Uterus (tissue), 4 donors: ENCODE measurements around the gene SPATS2L. TPM values are rescaled to one million over a fixed set of nuclear protein-coding genes. Genes with fewer than 3 reads are reported as not detected.

ENCODE experiments used
- DNase-seq, 2 donors: peaks; one replicate each; pipeline ENCODE4 v3.0.0-alpha.2; 2019 to 2020
- H3K27ac ChIP-seq, 2 donors: fragments of 200-600 bp; sonication (generic); 1 replicate in 1 of 2; 2 replicates in 1 of 2; pipeline ENCODE4 v1.5.1; 2016 to 2018
- H3K27me3 ChIP-seq, 2 donors: fragments of 200-600 bp; sonication (generic); one replicate each; pipeline ENCODE4 v1.5.1; 2018 to 2019; ENCODE audit warnings: control low read depth in 1 of 2
- H3K36me3 ChIP-seq, 2 donors: fragments of 200-600 bp; sonication (generic); one replicate each; pipeline ENCODE4 v1.5.1; 2019; ENCODE audit warnings: control low read depth in 1 of 2
- H3K4me1 ChIP-seq, 2 donors: fragments of 200-600 bp; sonication (generic); one replicate each; pipeline ENCODE4 v1.5.1; 2018 to 2019; ENCODE audit warnings: control low read depth in 1 of 2
- H3K4me3 ChIP-seq, 2 donors: fragments of 200-600 bp; sonication (generic); 1 replicate in 1 of 2; 2 replicates in 1 of 2; pipeline ENCODE4 v1.5.1; 2018 to 2019; ENCODE audit warnings: mild to moderate bottlenecking in 1 of 2
- H3K9me3 ChIP-seq, 2 donors: fragments of 200-600 bp; sonication (generic); one replicate each; pipeline ENCODE4 v1.5.1; 2019; ENCODE audit warnings: control low read depth in 1 of 2
- CTCF ChIP-seq, 4 experiments: fragments of 200-600 bp in 2 of 4; fragments of 450-650 bp in 2 of 4; sonication (generic) in 2 of 4; IDR thresholded peaks; one replicate each; pipeline ENCODE4 v1.5.1; 2016 to 2019; ENCODE audit warnings: antibody characterized with exemption in 4 of 4, mild to moderate bottlenecking in 2 of 4, moderate library complexity in 1 of 4
- POLR2A ChIP-seq, 2 donors: fragments of 450-650 bp; IDR thresholded peaks; one replicate each; pipeline ENCODE4 v1.6.1; 2016; ENCODE audit warnings: antibody characterized with exemption in 2 of 2, mild to moderate bottlenecking in 1 of 2, moderate library complexity in 1 of 2
- intact Hi-C: fragments of 100-400 bp; cut with DNase I; formaldehyde crosslinking; loops from one replicate; pipeline ENCODE4 v1.15.1; 2023; ENCODE audit warnings: low total_unique reads
- total RNA-seq, 4 donors: library from RNA; depleted of rRNA in 3 of 4; stranded (reverse); fragments of >200 nt in 3 of 4; gene quantifications; one replicate each; pipeline versions ENCODE4 v1.1.0 to v1.2.4, GENCODE V29; 2014 to 2023
- donor health status: DM: yes; HTN: yes; CAD: no.

The SPATS2L gene
- total RNA-seq, 4 donors from 2014 or later, result 20.6 to 99.3 (median 73.1) TPM

- intact Hi-C loops, result no loop called here
- H3K27me3 ChIP-seq, result no peaks in the 10 kb centered on the region
- H3K4me1 ChIP-seq, result peaks cover 0 to 3% of the 10 kb centered on the region in 2 donors
- TF ChIP-seq CTCF (IDR thresholded peaks at IDR 0.05) (no peak), POLR2A (IDR thresholded peaks at IDR 0.05) (no peak)
- H3K27ac ChIP-seq, result no peak overlapping the region
- DNase-seq, result no peak
- H3K9me3 ChIP-seq, result no peaks in the 10 kb centered on the region
- H3K4me3 ChIP-seq, result no peak overlapping the region
- peaks cover 0 to 6% of the 10 kb centered on the region in 2 donors for H3K36me3 ChIP-seq
Observed at GRCh38 chr2:200428961-200429665, 122.6 kb downstream of the SPATS2L start.

- Histone ChIP-seq H3K27ac (no peak overlapping the region), H3K27me3 (no peaks in the 10 kb centered on the region), H3K36me3 (peaks cover 0 to 6% of the 10 kb centered on the region in 2 donors), H3K9me3 (no peaks in the 10 kb centered on the region), H3K4me3 (no peak overlapping the region), H3K4me1 (peaks cover 0 to 3% of the 10 kb centered on the region in 2 donors)
- no peak for TF ChIP-seq POLR2A (IDR thresholded peaks at IDR 0.05)
- no peak for TF ChIP-seq CTCF (IDR thresholded peaks at IDR 0.05)
- intact Hi-C loops, result no loop called here
- DNase-seq, result no peak
Observed at GRCh38 chr2:200430017-200430416, 123.5 kb downstream of the SPATS2L start.

GRCh38 chr2:200431996-200432705 lies 125.7 kb downstream of the SPATS2L start:
- no peaks in the 10 kb centered on the region for H3K27me3 ChIP-seq
- no peak for DNase-seq
- H3K4me3 ChIP-seq, result no peak overlapping the region
- H3K27ac ChIP-seq, result no peak overlapping the region
- peaks cover 0 to 6% of the 10 kb centered on the region in 2 donors for H3K36me3 ChIP-seq
- TF ChIP-seq POLR2A (IDR thresholded peaks at IDR 0.05), result no peak
- TF ChIP-seq CTCF (IDR thresholded peaks at IDR 0.05), result no peak
- H3K4me1 ChIP-seq, result peaks cover 0 to 3% of the 10 kb centered on the region in 2 donors
- intact Hi-C loops, result no loop called here
- no peaks in the 10 kb centered on the region for H3K9me3 ChIP-seq

- intact Hi-C loops, result no loop called here
- no peaks in the 10 kb centered on the region for H3K27me3 ChIP-seq
- H3K4me3 ChIP-seq, result no peak overlapping the region
- TF ChIP-seq POLR2A (IDR thresholded peaks at IDR 0.05) (no peak), CTCF (IDR thresholded peaks at IDR 0.05) (no peak)
- no peak overlapping the region for H3K27ac ChIP-seq
- H3K9me3 ChIP-seq, result no peaks in the 10 kb centered on the region
- H3K36me3 ChIP-seq, result peaks cover 0 to 6% of the 10 kb centered on the region in 2 donors
- DNase-seq, result no peak
- peaks cover 0 to 3% of the 10 kb centered on the region in 2 donors for H3K4me1 ChIP-seq
Observed at GRCh38 chr2:200435379-200435778, 128.9 kb downstream of the SPATS2L start.

GRCh38 chr2:200438251-200438650 lies 131.8 kb downstream of the SPATS2L start:
- Histone ChIP-seq H3K36me3 (no peaks in the 10 kb centered on the region), H3K27me3 (no peaks in the 10 kb centered on the region), H3K27ac (no peak overlapping the region), H3K4me1 (no peaks in the 10 kb centered on the region), H3K9me3 (no peaks in the 10 kb centered on the region), H3K4me3 (no peak overlapping the region)
- no peak for TF ChIP-seq POLR2A (IDR thresholded peaks at IDR 0.05)
- no peak for TF ChIP-seq CTCF (IDR thresholded peaks at IDR 0.05)
- no peak for DNase-seq
- intact Hi-C loops, result no loop called here
